Lower leg skin (tissue), 3 donors: Measurements from ENCODE around the gene TSPAN16.

Experiments used
- POLR2A ChIP-seq, 2 donors: fragments of 450-650 bp; IDR thresholded peaks; one replicate each; pipeline ENCODE4 v1.6.1; 2016 to 2017; ENCODE audit warnings: antibody characterized with exemption in 2 of 2, mild to moderate bottlenecking in 1 of 2, moderate library complexity in 1 of 2
- TF ChIP-seq, protein P1 (sequence below), 3 donors: fragments of 450-650 bp; IDR thresholded peaks; one replicate each; pipeline ENCODE4 v1.5.1; 2016; ENCODE audit warnings: antibody characterized with exemption in 3 of 3, mild to moderate bottlenecking in 3 of 3, moderate library complexity in 2 of 3

DNA sequence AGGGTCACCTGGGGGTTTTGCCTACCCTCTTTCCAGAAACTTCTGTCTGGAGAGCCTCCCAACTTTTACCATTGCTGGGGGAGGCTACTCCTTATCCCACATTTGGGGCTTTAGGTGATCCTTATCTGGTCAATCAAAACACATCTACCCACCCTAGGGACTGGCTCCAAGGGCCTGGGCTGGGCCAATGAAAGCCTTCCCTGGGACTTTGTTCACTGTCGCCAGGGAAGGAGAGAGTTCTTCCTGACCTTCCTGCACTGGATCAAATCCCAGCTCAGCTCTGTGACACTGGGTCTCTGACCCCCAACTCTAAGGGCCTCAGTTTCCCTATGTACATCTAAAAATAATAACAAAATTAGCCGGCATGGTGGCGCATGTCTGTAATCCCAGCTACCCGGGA is 44.7 kb upstream of the TSPAN16 start:
- TF ChIP-seq, protein P1, sequence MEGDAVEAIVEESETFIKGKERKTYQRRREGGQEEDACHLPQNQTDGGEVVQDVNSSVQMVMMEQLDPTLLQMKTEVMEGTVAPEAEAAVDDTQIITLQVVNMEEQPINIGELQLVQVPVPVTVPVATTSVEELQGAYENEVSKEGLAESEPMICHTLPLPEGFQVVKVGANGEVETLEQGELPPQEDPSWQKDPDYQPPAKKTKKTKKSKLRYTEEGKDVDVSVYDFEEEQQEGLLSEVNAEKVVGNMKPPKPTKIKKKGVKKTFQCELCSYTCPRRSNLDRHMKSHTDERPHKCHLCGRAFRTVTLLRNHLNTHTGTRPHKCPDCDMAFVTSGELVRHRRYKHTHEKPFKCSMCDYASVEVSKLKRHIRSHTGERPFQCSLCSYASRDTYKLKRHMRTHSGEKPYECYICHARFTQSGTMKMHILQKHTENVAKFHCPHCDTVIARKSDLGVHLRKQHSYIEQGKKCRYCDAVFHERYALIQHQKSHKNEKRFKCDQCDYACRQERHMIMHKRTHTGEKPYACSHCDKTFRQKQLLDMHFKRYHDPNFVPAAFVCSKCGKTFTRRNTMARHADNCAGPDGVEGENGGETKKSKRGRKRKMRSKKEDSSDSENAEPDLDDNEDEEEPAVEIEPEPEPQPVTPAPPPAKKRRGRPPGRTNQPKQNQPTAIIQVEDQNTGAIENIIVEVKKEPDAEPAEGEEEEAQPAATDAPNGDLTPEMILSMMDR (IDR thresholded peaks at IDR 0.05): no peak
- TF ChIP-seq POLR2A (IDR thresholded peaks at IDR 0.05): no peak
